RWPE1 (cell line): ENCODE data around the gene SLC2A11.

Experiments used
- CTCF ChIA-PET: fragments of 350-600 bp; sonication (Branson Sonifier 250); formaldehyde crosslinking; extraction: SDS; loops from one replicate; lab custom pipeline; 2021; lab: Yijun Ruan, JAX
- POLR2A ChIA-PET: fragments of 400-600 bp; formaldehyde crosslinking; extraction: SDS; loops from one replicate; lab custom pipeline; 2020; ENCODE audit warnings: antibody characterized with exemption; ENCODE audit not compliant: low non-redundant PET; lab: Yijun Ruan, JAX
- DNase-seq: peaks from one replicate; pipeline ENCODE4 v3.0.0; 2012; ENCODE audit warnings: low spot score
- H3K27ac ChIP-seq: fragments of 450-650 bp; 2 replicates; pipeline ENCODE4 v1.5.1; 2017
- TF ChIP-seq, protein P1 (sequence below): fragments of 450-650 bp; conservative IDR thresholded peaks from 2 replicates; pipeline ENCODE4 v1.5.1; 2017; ENCODE audit warnings: low read depth, mild to moderate bottlenecking

The SLC2A11 gene

DNA sequence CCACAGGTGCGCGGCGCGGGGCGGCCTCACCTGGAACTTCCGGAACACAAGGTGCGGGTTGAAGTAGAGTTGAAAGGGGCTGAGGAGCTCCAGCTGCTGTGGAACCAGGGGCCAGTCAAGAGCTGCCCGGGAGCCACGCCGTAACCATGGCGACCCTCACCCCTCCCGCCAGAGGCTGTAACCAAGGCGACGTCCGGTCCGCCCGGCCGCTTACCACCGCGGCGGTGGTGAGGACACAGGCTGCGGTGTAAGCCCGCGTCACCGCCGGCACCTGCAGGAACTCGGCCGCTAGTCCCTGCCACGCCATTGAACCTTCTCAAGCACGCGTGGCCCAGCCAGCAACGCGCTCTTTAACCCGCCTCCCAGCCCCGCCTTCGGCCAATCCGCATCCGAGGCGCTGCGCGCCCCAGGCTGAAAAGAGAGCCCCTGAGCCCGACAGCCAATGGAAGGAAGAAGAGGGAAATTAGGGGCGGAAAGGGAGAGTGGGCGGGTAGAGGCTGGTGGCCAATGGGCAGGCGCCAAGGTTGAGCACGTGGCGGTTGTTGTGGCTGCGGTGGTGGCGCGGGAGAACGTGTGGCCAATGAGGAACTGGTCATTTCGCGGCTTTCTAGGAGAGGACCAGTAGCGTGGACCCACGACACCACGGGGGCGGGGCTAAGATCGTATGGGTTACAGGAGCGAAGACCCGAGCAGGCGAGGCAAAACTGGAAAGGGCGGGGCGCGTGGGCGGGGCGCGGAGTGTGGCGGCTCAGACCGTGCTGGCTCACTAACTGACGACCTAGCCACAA, 18.8 kb upstream of the SLC2A11 start, which contains the start of gene DERL3:
TSS of gene DERL3 (minus strand) at position 326 of the 788 bp plus-strand sequence. CDS start at position 307, 19 bp downstream.
- POLR2A ChIA-PET: no interaction called here
- DNase-seq: peak; percentile 93
- CTCF ChIA-PET: interaction anchor here (0.6 to 1.3 kb wide), 2 partner anchors 11 to 70 kb away, joined by 3 read pairs; no protein-coding TSS in a partner anchor
- H3K27ac ChIP-seq: peak within 1 kb of the TSS; percentile 66
- TF ChIP-seq, protein P1, sequence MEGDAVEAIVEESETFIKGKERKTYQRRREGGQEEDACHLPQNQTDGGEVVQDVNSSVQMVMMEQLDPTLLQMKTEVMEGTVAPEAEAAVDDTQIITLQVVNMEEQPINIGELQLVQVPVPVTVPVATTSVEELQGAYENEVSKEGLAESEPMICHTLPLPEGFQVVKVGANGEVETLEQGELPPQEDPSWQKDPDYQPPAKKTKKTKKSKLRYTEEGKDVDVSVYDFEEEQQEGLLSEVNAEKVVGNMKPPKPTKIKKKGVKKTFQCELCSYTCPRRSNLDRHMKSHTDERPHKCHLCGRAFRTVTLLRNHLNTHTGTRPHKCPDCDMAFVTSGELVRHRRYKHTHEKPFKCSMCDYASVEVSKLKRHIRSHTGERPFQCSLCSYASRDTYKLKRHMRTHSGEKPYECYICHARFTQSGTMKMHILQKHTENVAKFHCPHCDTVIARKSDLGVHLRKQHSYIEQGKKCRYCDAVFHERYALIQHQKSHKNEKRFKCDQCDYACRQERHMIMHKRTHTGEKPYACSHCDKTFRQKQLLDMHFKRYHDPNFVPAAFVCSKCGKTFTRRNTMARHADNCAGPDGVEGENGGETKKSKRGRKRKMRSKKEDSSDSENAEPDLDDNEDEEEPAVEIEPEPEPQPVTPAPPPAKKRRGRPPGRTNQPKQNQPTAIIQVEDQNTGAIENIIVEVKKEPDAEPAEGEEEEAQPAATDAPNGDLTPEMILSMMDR: no peak

DNA sequence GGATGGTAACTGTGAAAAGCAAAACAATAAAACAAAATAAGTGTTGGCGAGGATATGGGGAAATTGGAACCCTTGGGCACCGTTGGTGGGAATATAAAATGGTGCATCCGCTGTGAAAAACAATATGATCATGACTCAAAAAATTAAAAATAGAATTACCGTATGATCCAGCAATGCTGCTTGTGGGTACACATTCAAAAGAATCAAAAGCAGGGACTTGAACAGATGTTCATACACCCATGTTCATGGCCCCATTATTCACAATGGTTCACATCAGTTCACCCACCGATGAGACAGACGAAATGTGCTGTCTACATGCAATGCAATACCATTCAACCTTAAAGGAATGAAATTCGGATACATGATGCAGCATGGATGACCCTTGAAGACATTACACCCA, 17.6 kb upstream of the SLC2A11 start:
- POLR2A ChIA-PET: no interaction called here
- CTCF ChIA-PET: no interaction called here
- H3K27ac ChIP-seq: no peak overlapping the region; the same call in 1 of the 2 replicates
- TF ChIP-seq, protein P1: no peak
- no peak for DNase-seq

DNA sequence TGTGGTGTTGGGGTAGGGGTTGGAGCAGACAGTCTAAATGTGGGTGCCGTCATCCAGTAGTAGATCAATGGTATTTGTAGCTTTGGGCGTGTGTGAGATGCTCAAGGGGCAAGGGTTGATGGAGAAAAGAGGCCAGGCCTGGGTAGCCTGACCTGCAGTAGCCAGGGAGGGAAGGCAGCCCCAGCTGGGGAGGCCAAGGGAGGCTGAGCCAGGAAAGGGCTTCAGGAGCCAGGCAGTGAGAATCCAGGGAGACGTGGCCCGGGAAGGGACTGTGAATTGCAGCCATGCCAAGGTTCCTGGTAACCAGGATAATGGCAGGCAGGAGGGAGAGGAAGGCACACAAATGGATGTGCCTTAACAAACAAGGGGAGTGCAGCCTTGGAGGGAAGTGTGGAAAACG, 16.4 kb upstream of the SLC2A11 start:
- CTCF ChIA-PET: no interaction called here
- H3K27ac ChIP-seq: no peak overlapping the region; the same call in 1 of the 2 replicates
- POLR2A ChIA-PET: no interaction called here
- TF ChIP-seq, protein P1: no peak
- no peak for DNase-seq

DNA sequence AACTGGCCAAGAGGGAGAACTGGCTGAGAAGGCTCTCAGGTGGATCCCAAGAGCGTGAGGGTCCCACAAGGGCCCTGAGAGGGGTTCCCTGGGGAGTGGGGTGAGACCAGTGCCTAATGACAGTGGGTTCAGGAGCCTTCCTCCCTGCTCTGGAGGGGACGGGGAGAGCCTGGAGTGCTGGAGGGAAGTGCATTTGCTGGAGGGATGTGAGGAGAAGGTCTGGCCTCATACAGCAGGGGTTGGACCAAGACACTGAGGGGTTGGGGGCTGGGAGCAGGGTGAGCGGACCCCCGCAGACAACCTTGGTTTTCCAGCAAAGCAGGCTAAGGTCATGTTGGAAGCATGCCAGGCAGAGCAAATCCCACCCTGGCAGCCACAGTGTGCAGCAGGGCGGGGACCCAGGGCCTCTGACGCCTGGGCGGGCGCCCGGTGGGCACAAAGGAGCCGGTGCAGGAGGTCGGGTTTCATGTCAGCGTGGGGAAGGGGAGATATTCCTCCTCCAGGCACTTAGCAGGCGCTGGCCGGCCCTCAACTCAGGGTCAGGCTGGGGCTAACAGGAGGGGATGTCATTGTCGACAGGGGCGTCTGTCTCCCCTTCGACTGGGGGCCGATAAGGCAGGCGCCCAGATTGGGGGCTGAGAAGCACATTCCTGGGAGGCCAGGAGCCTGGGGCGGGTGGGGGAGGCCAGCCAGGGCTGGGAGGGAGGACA, 15.8 kb upstream of the SLC2A11 start:
- DNase-seq: no peak
- TF ChIP-seq, protein P1: no peak
- ChIA-PET POLR2A (no interaction called here), CTCF (no interaction called here)
- H3K27ac ChIP-seq: no peak overlapping the region; the same call in 1 of the 2 replicates

DNA sequence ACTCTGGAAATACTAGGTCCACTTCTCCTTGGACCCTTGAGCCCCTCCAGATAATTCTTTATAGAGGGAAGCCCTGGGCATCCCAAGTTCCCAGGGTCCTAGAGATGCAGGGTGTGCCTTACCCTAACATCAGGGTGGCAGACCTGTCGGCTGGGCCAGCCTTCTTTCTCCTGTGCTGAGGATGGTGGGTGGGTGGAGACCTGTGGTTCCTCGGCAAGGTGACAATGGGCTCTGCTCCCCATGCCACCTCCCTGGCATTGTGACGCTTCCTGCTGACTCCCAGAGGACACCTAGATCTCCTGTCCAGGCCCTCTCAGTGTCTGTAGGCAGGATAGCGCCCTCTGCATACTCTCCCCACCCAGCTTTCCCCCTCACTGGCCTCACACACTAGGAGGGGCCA, 15.1 kb upstream of the SLC2A11 start:
- no peak for DNase-seq
- TF ChIP-seq, protein P1: no peak
- POLR2A ChIA-PET: no interaction called here
- no peak overlapping the region for H3K27ac ChIP-seq
- CTCF ChIA-PET: no interaction called here

DNA sequence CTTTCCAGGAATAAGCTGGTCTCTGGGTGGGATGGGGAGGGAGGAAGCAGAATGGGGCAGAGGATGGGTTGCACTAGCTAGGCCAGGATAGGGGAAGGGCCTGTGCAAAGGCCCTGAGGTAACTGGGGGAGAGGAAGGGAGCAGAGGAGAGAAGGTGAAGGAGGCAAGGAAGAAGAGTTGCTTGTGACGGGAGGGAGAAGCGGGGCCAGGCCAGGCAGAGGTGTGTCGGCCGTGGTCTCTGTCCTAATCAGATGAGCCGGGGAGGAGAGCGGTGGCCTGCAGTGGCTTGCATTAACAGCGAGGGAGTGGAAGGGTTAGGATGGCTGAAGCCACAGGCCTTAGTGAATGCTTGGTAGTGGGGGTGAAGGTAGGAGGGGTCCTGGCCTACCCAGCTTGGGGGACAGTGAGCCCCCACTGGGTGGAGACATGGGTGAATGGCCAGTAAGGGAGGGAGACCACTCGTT, 12.9 kb upstream of the SLC2A11 start:
- no peak for DNase-seq
- TF ChIP-seq, protein P1: no peak
- ChIA-PET CTCF (interaction anchor here (0.5 kb wide), 1 partner anchor 22 kb away, joined by 9 read pairs; no protein-coding TSS in a partner anchor), POLR2A (no interaction called here)
- H3K27ac ChIP-seq: peak overlapping the region; percentile 86
